Breast epithelium (tissue), 4 donors: ENCODE results near the gene ANKRD63. TPM values are rescaled to one million over a fixed set of nuclear protein-coding genes. Genes with fewer than 3 reads are reported as not detected.

Experiments used
- DNase-seq, 2 donors: peaks; one replicate each; pipeline ENCODE4 v3.0.0-alpha.2; 2019; ENCODE audit warnings: low spot score in 2 of 2
- H3K27ac ChIP-seq, 2 donors: fragments of 200-600 bp; sonication (generic) in 1 of 2; one replicate each; pipeline ENCODE4 v1.5.1; 2016 to 2019; ENCODE audit warnings: mild to moderate bottlenecking in 1 of 2
- H3K27me3 ChIP-seq, 2 donors: fragments of 200-600 bp; sonication (generic) in 1 of 2; one replicate each; pipeline versions ENCODE4 v1.5.1 to v1.6.0; 2017 to 2019; ENCODE audit warnings: control low read depth in 1 of 2, mild to moderate bottlenecking in 1 of 2
- H3K36me3 ChIP-seq: fragments of 200-600 bp; one replicate; pipeline ENCODE4 v1.5.1; 2019
- H3K4me1 ChIP-seq, 2 donors: fragments of 200-600 bp; sonication (generic); one replicate each; pipeline ENCODE4 v1.5.1; 2016 to 2019; ENCODE audit warnings: control low read depth in 1 of 2
- H3K4me3 ChIP-seq, 3 donors: fragments of 200-600 bp; sonication (generic); 1 replicate in 2 of 3; 2 replicates in 1 of 3; pipeline ENCODE4 v1.5.1; 2016 to 2019; ENCODE audit warnings: mild to moderate bottlenecking in 3 of 3, moderate library complexity in 2 of 3
- H3K9me3 ChIP-seq, 2 donors: fragments of 200-600 bp; sonication (generic) in 1 of 2; one replicate each; pipeline ENCODE4 v1.5.1; 2016 to 2019; ENCODE audit warnings: control low read depth in 1 of 2
- CTCF ChIP-seq, 3 donors: fragments of 450-650 bp; IDR thresholded peaks; one replicate each; pipeline ENCODE4 v1.5.1; 2016 to 2017; ENCODE audit warnings: antibody characterized with exemption in 3 of 3, mild to moderate bottlenecking in 3 of 3, moderate library complexity in 3 of 3
- POLR2A ChIP-seq: fragments of 450-650 bp; IDR thresholded peaks from one replicate; pipeline ENCODE4 v1.6.1; 2016; ENCODE audit warnings: antibody characterized with exemption, mild to moderate bottlenecking, moderate library complexity
- POLR2AphosphoS5 ChIP-seq, 3 donors: sonication (generic); formaldehyde crosslinking; IDR thresholded peaks; one replicate each; pipeline ENCODE4 v1.6.1; 2017; ENCODE audit warnings: antibody characterized with exemption in 3 of 3
- intact Hi-C: fragments of 100-400 bp; cut with DNase I; formaldehyde crosslinking; loops from one replicate; pipeline ENCODE4 v1.15.1; 2023; ENCODE audit warnings: low total_unique reads
- total RNA-seq, 3 donors: library from RNA; depleted of rRNA; stranded (reverse); fragments of >200 nt; gene quantifications; one replicate each; pipeline ENCODE4 v1.1.0, GENCODE V29; 2016

Gene ANKRD63
- total RNA-seq, 3 donors from 2014 or later: not detected

GRCh38 chr15:40250771-40251483 is 31.9 kb downstream of the ANKRD63 start:
- intact Hi-C loops: no loop called here
- Histone ChIP-seq H3K4me3 (no peak overlapping the region), H3K9me3 (no peaks in the 10 kb centered on the region), H3K36me3 (no peaks in the 10 kb centered on the region), H3K4me1 (peaks cover 6 to 16% of the 10 kb centered on the region in 2 donors), H3K27me3 (no peaks in the 10 kb centered on the region), H3K27ac (peak overlapping the region; percentile 19 to 54)
- no peak for TF ChIP-seq POLR2A
- TF ChIP-seq POLR2AphosphoS5 (IDR thresholded peaks at IDR 0.05): no peak
- no peak for TF ChIP-seq CTCF (IDR thresholded peaks at IDR 0.05)
- DNase-seq: no peak

- Histone ChIP-seq H3K27ac (peak overlapping the region; percentile 54 to 64), H3K27me3 (no peaks in the 10 kb centered on the region)
- DNase-seq: no peak
Measured at GRCh38 chr15:40250304-40250656, 32.6 kb downstream of the ANKRD63 start.

GRCh38 chr15:40249477-40250303 is 33.2 kb downstream of the ANKRD63 start:
- peak in 1 of 2 donors; percentile 66 for DNase-seq
- intact Hi-C loops: no loop called here
- H3K9me3 ChIP-seq: no peaks in the 10 kb centered on the region
- no peak for TF ChIP-seq POLR2A
- H3K27ac ChIP-seq: peak overlapping the region; percentile 54 to 64
- H3K4me1 ChIP-seq: peaks cover 6 to 24% of the 10 kb centered on the region in 2 donors
- no peaks in the 10 kb centered on the region for H3K36me3 ChIP-seq
- no peaks in the 10 kb centered on the region for H3K27me3 ChIP-seq
- no peak overlapping the region for H3K4me3 ChIP-seq

More at GRCh38 chr15:40250304-40250656, 32.6 kb downstream of the ANKRD63 start:
- H3K4me1 ChIP-seq: peaks cover 6 to 20% of the 10 kb centered on the region in 2 donors
- intact Hi-C loops: no loop called here
- no peaks in the 10 kb centered on the region for H3K36me3 ChIP-seq
- no peak overlapping the region for H3K4me3 ChIP-seq
- H3K9me3 ChIP-seq: no peaks in the 10 kb centered on the region
- TF ChIP-seq POLR2AphosphoS5 (IDR thresholded peaks at IDR 0.05) (no peak), POLR2A (no peak), CTCF (IDR thresholded peaks at IDR 0.05) (no peak)

- peak in 1 of 2 donors; percentile 49 for DNase-seq
- intact Hi-C loops: no loop called here
- Histone ChIP-seq H3K9me3 (no peaks in the 10 kb centered on the region), H3K4me3 (no peak overlapping the region), H3K27ac (peak overlapping the region; percentile 54 to 64), H3K27me3 (no peaks in the 10 kb centered on the region), H3K36me3 (no peaks in the 10 kb centered on the region), H3K4me1 (peaks cover 3 to 21% of the 10 kb centered on the region in 2 donors)
- no peak for TF ChIP-seq POLR2AphosphoS5 (IDR thresholded peaks at IDR 0.05)
- no peak for TF ChIP-seq POLR2A
- TF ChIP-seq CTCF (IDR thresholded peaks at IDR 0.05): no peak
Measured at GRCh38 chr15:40248006-40248783, 34.7 kb downstream of the ANKRD63 start.

GRCh38 chr15:40247406-40247971 is 35.4 kb downstream of the ANKRD63 start:
- intact Hi-C loops: no loop called here
- no peak overlapping the region for H3K27ac ChIP-seq
- peaks cover 3 to 20% of the 10 kb centered on the region in 2 donors for H3K4me1 ChIP-seq
- no peak for TF ChIP-seq CTCF (IDR thresholded peaks at IDR 0.05)
- no peak for TF ChIP-seq POLR2A
- no peak for TF ChIP-seq POLR2AphosphoS5 (IDR thresholded peaks at IDR 0.05)
- no peaks in the 10 kb centered on the region for H3K9me3 ChIP-seq
- peak in 1 of 2 donors; percentile 43 for DNase-seq
- no peaks in the 10 kb centered on the region for H3K36me3 ChIP-seq
- H3K4me3 ChIP-seq: no peak overlapping the region
- H3K27me3 ChIP-seq: no peaks in the 10 kb centered on the region
